Hepatocyte (in vitro differentiated cells): ENCODE measurements around the gene AFAP1.

Source experiments
- EZH2 ChIP-seq: fragments of 200-600 bp; sonication (generic); IDR thresholded peaks from 2 replicates; pipeline ENCODE4 v1.6.1; 2016; ENCODE audit warnings: antibody characterized with exemption, mild to moderate bottlenecking, borderline replicate concordance
- EZH2phosphoT487 ChIP-seq: fragments of 200-600 bp; sonication (generic); IDR thresholded peaks from one replicate; pipeline ENCODE4 v1.6.1; 2018; ENCODE audit warnings: antibody characterized with exemption, mild to moderate bottlenecking, low read depth, moderate library complexity; ENCODE audit not compliant: unreplicated experiment, severe bottlenecking
- TF ChIP-seq, protein P1 (sequence below): fragments of 200-600 bp; sonication (generic); IDR thresholded peaks from 2 replicates; pipeline ENCODE4 v1.5.1; 2016; ENCODE audit warnings: antibody characterized with exemption, mild to moderate bottlenecking; ENCODE audit not compliant: poor library complexity

DNA sequence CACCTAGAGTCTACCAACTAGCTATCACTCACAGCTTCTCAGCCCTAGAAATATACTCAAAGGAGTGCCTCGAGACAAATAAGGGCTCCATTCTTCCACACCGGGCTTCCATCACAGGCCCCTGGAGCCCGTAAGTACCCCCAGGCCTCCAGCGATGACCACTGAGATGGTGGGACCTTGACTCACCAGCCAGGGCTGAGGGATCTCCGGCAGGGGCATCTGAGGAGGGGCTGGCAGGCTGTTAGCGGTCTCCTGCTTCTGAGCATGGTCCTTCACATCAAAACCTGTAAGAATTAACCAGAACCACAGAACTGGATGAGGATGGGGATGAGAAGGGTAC lies 71.3 kb downstream of the AFAP1 start:
- no peak for TF ChIP-seq EZH2phosphoT487
- TF ChIP-seq, protein P1, sequence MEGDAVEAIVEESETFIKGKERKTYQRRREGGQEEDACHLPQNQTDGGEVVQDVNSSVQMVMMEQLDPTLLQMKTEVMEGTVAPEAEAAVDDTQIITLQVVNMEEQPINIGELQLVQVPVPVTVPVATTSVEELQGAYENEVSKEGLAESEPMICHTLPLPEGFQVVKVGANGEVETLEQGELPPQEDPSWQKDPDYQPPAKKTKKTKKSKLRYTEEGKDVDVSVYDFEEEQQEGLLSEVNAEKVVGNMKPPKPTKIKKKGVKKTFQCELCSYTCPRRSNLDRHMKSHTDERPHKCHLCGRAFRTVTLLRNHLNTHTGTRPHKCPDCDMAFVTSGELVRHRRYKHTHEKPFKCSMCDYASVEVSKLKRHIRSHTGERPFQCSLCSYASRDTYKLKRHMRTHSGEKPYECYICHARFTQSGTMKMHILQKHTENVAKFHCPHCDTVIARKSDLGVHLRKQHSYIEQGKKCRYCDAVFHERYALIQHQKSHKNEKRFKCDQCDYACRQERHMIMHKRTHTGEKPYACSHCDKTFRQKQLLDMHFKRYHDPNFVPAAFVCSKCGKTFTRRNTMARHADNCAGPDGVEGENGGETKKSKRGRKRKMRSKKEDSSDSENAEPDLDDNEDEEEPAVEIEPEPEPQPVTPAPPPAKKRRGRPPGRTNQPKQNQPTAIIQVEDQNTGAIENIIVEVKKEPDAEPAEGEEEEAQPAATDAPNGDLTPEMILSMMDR: no peak
- no peak for TF ChIP-seq EZH2
